Right hindlimb (tissue), 1 donor: Measurements from ENCODE around the gene MIOX.

Experiments used
- DNase-seq: peaks from one replicate; pipeline ENCODE4 v3.0.0-alpha.2; 2018

Gene MIOX

GRCh38 chr22:50486561-50487289 is at the start of gene MIOX:
TSS of gene MIOX (plus strand) at chr22:50486859. CDS start at chr22:50486898, 39 bp downstream.
- no peak for DNase-seq

GRCh38 chr22:50437511-50438304 is 49.0 kb upstream of the MIOX start:
- no peak for DNase-seq

GRCh38 chr22:50438305-50439275 is 48.1 kb upstream of the MIOX start:
- no peak for DNase-seq

- DNase-seq, result no peak
These were observed 47.3 kb upstream of the MIOX start for GRCh38 chr22:50439314-50439870.

- no peak for DNase-seq
These were observed 46.8 kb upstream of the MIOX start for GRCh38 chr22:50439871-50440331.

GRCh38 chr22:50440544-50441249 is 46.0 kb upstream of the MIOX start:
- DNase-seq, result no peak

- DNase-seq, result no peak
These were observed 45.1 kb upstream of the MIOX start for GRCh38 chr22:50441428-50441993.

GRCh38 chr22:50443197-50443596 is 43.5 kb upstream of the MIOX start:
- DNase-seq, result no peak

- DNase-seq, result no peak
These were observed 42.6 kb upstream of the MIOX start for GRCh38 chr22:50443801-50444625.

- no peak for DNase-seq
These were observed 42.0 kb upstream of the MIOX start for GRCh38 chr22:50444663-50445062.

- no peak for DNase-seq
These were observed 41.4 kb upstream of the MIOX start for GRCh38 chr22:50445071-50445879.

GRCh38 chr22:50445880-50446707 is 40.6 kb upstream of the MIOX start:
- no peak for DNase-seq

- DNase-seq, result no peak
These were observed 39.7 kb upstream of the MIOX start for GRCh38 chr22:50446708-50447575.

GRCh38 chr22:50447576-50448551 is 38.8 kb upstream of the MIOX start:
- no peak for DNase-seq

- DNase-seq, result no peak
These were observed 34.0 kb upstream of the MIOX start for GRCh38 chr22:50452649-50453048.

- no peak for DNase-seq
These were observed 32.0 kb upstream of the MIOX start for GRCh38 chr22:50454556-50455075.
